GM21367 (cell line): ENCODE results near the gene CBY1.

Experiments used
- ATAC-seq: cut with Tn5 transposase; IDR thresholded peaks from one replicate; pipeline ENCODE4 v1.9.1; 2021; ENCODE audit not compliant: unreplicated experiment

CBY1 gene

GRCh38 chr22:38721551-38721950 is 65.1 kb downstream of the CBY1 start:
- no peak for ATAC-seq
